PC-3 (cell line): ENCODE data around the gene ZNF296. TPM values are rescaled to one million over a fixed set of nuclear protein-coding genes. Genes with fewer than 3 reads are reported as not detected.

Experiments
- ATAC-seq: fragments of 200-7000 bp; cut with Tn5 transposase; 2 replicates; pipeline ENCODE4 v1.9.1; 2020; ENCODE audit warnings: mild to moderate bottlenecking, moderate library complexity
- BruUV-seq: library from RNA; stranded (reverse); fragments of 400-500 nt; replicated peaks from 2 replicates; lab custom pipeline; 2021; lab: Mats Ljungman, UMichigan
- CTCF ChIA-PET: fragments of 300-600 bp; sonication (Branson Sonifier 250); formaldehyde crosslinking; loops from one replicate; lab custom pipeline; 2022; ENCODE audit warnings: antibody characterized with exemption; lab: Charles Lee
- POLR2A ChIA-PET: fragments of 300-600 bp; sonication (Branson Sonifier 250); formaldehyde crosslinking; loops from one replicate; lab custom pipeline; 2022; ENCODE audit warnings: antibody characterized with exemption; ENCODE audit not compliant: unreplicated experiment; lab: Charles Lee
- DNase-seq: peaks from one replicate; pipeline ENCODE4 v3.0.0-alpha.2; 2015
- H2AFZ ChIP-seq: fragments of 300-600 bp; sonication (generic); 2 replicates; pipeline ENCODE4 v1.6.0; 2016; ENCODE audit warnings: antibody characterized with exemption, low read length
- H3F3A ChIP-seq: fragments of 300-600 bp; sonication (generic); one replicate; pipeline ENCODE4 v1.6.0; 2017; ENCODE audit warnings: antibody characterized with exemption, low read length, control low read depth, mild to moderate bottlenecking; ENCODE audit not compliant: unreplicated experiment
- H3K27ac ChIP-seq: fragments of 300-600 bp; sonication (generic); 2 replicates; pipeline ENCODE4 v1.5.1; 2016; ENCODE audit warnings: mild to moderate bottlenecking, low read length
- H3K27me3 ChIP-seq: fragments of 300-600 bp; sonication (generic); 2 replicates; pipeline ENCODE4 v1.6.1; 2016; ENCODE audit warnings: low read length, mixed read lengths
- H3K36me3 ChIP-seq: fragments of 300-600 bp; sonication (generic); 2 replicates; pipeline ENCODE4 v1.6.1; 2016; ENCODE audit warnings: low read depth, mixed run types, low read length, mixed read lengths
- H3K4me1 ChIP-seq: fragments of 300-600 bp; sonication (generic); 2 replicates; pipeline ENCODE4 v1.5.1; 2016; ENCODE audit warnings: low read length; ENCODE audit not compliant: insufficient read depth
- H3K4me2 ChIP-seq: fragments of 300-600 bp; sonication (generic); 2 replicates; pipeline ENCODE4 v1.6.0; 2016; ENCODE audit warnings: low read length
- H3K4me3 ChIP-seq: fragments of 300-600 bp; sonication (generic); 2 replicates; pipeline ENCODE4 v1.5.1; 2016; ENCODE audit warnings: mild to moderate bottlenecking, low read length, mixed read lengths
- H3K79me2 ChIP-seq: fragments of 300-600 bp; sonication (generic); 2 replicates; pipeline ENCODE4 v1.6.1; 2017; ENCODE audit warnings: low read length, mixed read lengths
- H3K9ac ChIP-seq: fragments of 300-600 bp; sonication (generic); 2 replicates; pipeline ENCODE4 v1.6.0; 2016; ENCODE audit warnings: mild to moderate bottlenecking, low read length
- H3K9me2 ChIP-seq: fragments of 300-600 bp; sonication (generic); replicated peaks from 2 replicates; pipeline ENCODE4 v1.6.1; 2016; ENCODE audit warnings: mixed run types, low read length, mixed read lengths
- H3K9me3 ChIP-seq: fragments of 300-600 bp; sonication (generic); 2 replicates; pipeline ENCODE4 v1.6.1; 2016; ENCODE audit warnings: low read length, mixed read lengths
- H4K20me1 ChIP-seq: fragments of 300-600 bp; sonication (generic); 2 replicates; pipeline ENCODE4 v1.6.1; 2016; ENCODE audit warnings: low read length, mixed read lengths
- CTCF ChIP-seq: fragments of 300-600 bp; sonication (generic); conservative IDR thresholded peaks from 2 replicates; pipeline ENCODE4 v1.5.1; 2017; ENCODE audit warnings: antibody characterized with exemption, low read depth, mild to moderate bottlenecking, low read length
- EZH2 ChIP-seq: fragments of 300-600 bp; sonication (generic); IDR thresholded peaks from one replicate; pipeline ENCODE4 v1.6.1; 2017; ENCODE audit warnings: antibody characterized with exemption, mild to moderate bottlenecking, low read length; ENCODE audit not compliant: unreplicated experiment
- EZH2phosphoT487 ChIP-seq: fragments of 300-600 bp; sonication (generic); IDR thresholded peaks from 2 replicates; pipeline ENCODE4 v1.6.1; 2018; ENCODE audit warnings: mild to moderate bottlenecking, antibody characterized with exemption, low read length, borderline replicate concordance
- intact Hi-C: fragments of 100-400 bp; cut with micrococcal nuclease; formaldehyde crosslinking; loops from 2 replicates; pipeline ENCODE4 v1.9.0; 2023
- total RNA-seq: library from RNA; depleted of rRNA; stranded (reverse); fragments of >200 nt; gene quantifications from 2 replicates; pipeline ENCODE4 v1.2.3, GENCODE V29; 2014

Gene ZNF296
- total RNA-seq, 1 experiment from 2014 or later: 2.4 TPM

DNA sequence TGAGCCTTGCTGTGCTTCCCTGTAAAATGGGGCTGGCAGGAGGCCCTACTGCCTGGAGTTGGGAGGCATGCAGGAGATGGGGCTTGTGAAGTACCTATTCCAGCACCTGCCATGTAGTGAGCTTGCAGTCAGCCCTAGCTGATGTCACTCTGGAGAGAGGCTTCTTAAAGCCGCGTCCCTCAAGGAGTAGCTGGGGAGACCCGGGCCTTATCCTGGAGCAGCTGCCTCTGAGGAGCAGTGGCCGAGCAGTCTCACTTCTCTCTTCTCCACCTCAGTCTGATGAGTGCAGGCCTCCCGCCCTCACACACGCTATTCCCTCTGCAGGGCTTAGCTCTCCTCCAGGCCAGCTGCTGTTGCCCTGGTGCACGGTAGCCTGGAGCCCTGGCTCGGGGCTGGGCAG lies 19.4 kb downstream of the ZNF296 start:
- intact Hi-C loops: no loop called here
- no peak overlapping the region for H2AFZ ChIP-seq
- TF ChIP-seq EZH2 (no peak), EZH2phosphoT487 (no peak), CTCF (no peak)
- no peaks in the 10 kb centered on the region for H4K20me1 ChIP-seq
- H3K27me3 ChIP-seq: no peaks in the 10 kb centered on the region
- no TSS peak for BruUV-seq
- no peak overlapping the region for H3K4me2 ChIP-seq
- ChIA-PET CTCF (no interaction called here), POLR2A (no interaction called here)
- ATAC-seq (no peak), DNase-seq (no peak)
- no peak overlapping the region for H3K27ac ChIP-seq
- H3K4me1 ChIP-seq: no peaks in the 10 kb centered on the region
- H3K36me3 ChIP-seq: peaks cover 29% of the 10 kb centered on the region
- no peaks in the 10 kb centered on the region for H3F3A ChIP-seq
- H3K9ac ChIP-seq: no peak overlapping the region
- H3K9me3 ChIP-seq: no peaks in the 10 kb centered on the region
- no peaks in the 10 kb centered on the region for H3K9me2 ChIP-seq
- no peak overlapping the region for H3K4me3 ChIP-seq
- H3K79me2 ChIP-seq: no peaks in the 10 kb centered on the region

GRCh38 chr19:45051929-45052579 lies 24.2 kb downstream of the ZNF296 start:
- H3K4me1 ChIP-seq: no peaks in the 10 kb centered on the region
- ChIA-PET CTCF (no interaction called here), POLR2A (no interaction called here)
- H2AFZ ChIP-seq: no peak overlapping the region
- no peak overlapping the region for H3K4me3 ChIP-seq
- no peaks in the 10 kb centered on the region for H3K9me2 ChIP-seq
- H3K27me3 ChIP-seq: no peaks in the 10 kb centered on the region
- no peak overlapping the region for H3K4me2 ChIP-seq
- no peak overlapping the region for H3K27ac ChIP-seq
- H3K9ac ChIP-seq: no peak overlapping the region
- peaks cover 22% of the 10 kb centered on the region for H3K79me2 ChIP-seq
- intact Hi-C loops: no loop called here
- TF ChIP-seq EZH2phosphoT487 (no peak), CTCF (no peak), EZH2 (no peak)
- ATAC-seq (no peak), DNase-seq (no peak)
- no peaks in the 10 kb centered on the region; the same call in 1 of the 2 replicates for H4K20me1 ChIP-seq
- no peaks in the 10 kb centered on the region for H3K9me3 ChIP-seq
- no peaks in the 10 kb centered on the region for H3F3A ChIP-seq
- BruUV-seq: no TSS peak
- H3K36me3 ChIP-seq: peaks cover 6% of the 10 kb centered on the region; the same call in 1 of the 2 replicates

DNA sequence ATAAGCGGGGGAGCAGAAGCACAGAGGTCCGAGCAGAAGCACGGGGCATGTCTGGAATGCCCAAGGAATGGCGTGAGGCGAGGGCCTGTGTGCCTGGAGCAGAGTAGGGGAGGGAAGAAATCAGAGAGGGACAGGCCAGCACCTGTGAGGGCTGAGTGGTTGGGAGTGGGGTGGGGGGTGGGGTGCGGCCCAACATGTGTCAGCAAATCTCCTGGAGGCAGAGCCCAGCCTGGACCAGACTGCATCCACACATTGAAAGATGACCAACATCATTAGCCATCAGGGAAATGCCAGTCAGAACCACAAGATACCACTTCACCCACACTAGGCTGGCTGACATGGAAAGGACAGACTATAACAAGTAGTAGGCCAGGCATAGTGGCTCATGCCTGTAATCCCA lies 26.2 kb downstream of the ZNF296 start:
- H3F3A ChIP-seq: no peaks in the 10 kb centered on the region
- DNase-seq (no peak), ATAC-seq (no peak)
- H3K4me2 ChIP-seq: no peak overlapping the region
- H3K9ac ChIP-seq: no peak overlapping the region
- H3K36me3 ChIP-seq: peaks cover 9% of the 10 kb centered on the region; the same call in 1 of the 2 replicates
- no peaks in the 10 kb centered on the region for H3K9me2 ChIP-seq
- intact Hi-C loops: no loop called here
- TF ChIP-seq CTCF (no peak), EZH2phosphoT487 (no peak), EZH2 (no peak)
- no peak overlapping the region for H3K27ac ChIP-seq
- H2AFZ ChIP-seq: no peak overlapping the region
- no peaks in the 10 kb centered on the region; the same call in 1 of the 2 replicates for H4K20me1 ChIP-seq
- CTCF ChIA-PET: no interaction called here
- no peaks in the 10 kb centered on the region for H3K4me1 ChIP-seq
- no peaks in the 10 kb centered on the region for H3K27me3 ChIP-seq
- POLR2A ChIA-PET: no interaction called here
- no peak overlapping the region for H3K4me3 ChIP-seq
- no TSS peak for BruUV-seq
- H3K79me2 ChIP-seq: peaks cover 39% of the 10 kb centered on the region
- no peaks in the 10 kb centered on the region for H3K9me3 ChIP-seq
